PC-9 (cell line): ENCODE results near the gene LCN6. TPM values are rescaled to one million over a fixed set of nuclear protein-coding genes. Genes with fewer than 3 reads are reported as not detected.

Experiments
- BruUV-seq: library from RNA; stranded (reverse); fragments of 400-500 nt; replicated peaks from 2 replicates; lab custom pipeline; 2021; lab: Mats Ljungman, UMichigan
- CTCF ChIA-PET: fragments of 300-600 bp; sonication (Branson Sonifier 250); formaldehyde crosslinking; loops from one replicate; lab custom pipeline; 2022; ENCODE audit warnings: antibody characterized with exemption; lab: Charles Lee
- POLR2A ChIA-PET: fragments of 300-600 bp; sonication (Branson Sonifier 250); formaldehyde crosslinking; loops from one replicate; lab custom pipeline; 2022; ENCODE audit warnings: antibody characterized with exemption; ENCODE audit not compliant: unreplicated experiment; lab: Charles Lee
- DNase-seq, 2 experiments: peaks; one replicate each; pipeline versions ENCODE4 v3.0.0 to v3.0.0-alpha.2; 2015 to 2022; ENCODE audit warnings: mixed read lengths in 1 of 2
- H2AFZ ChIP-seq: fragments of 200-600 bp; sonication (generic); 2 replicates; pipeline ENCODE4 v1.8.1; 2017; ENCODE audit warnings: antibody characterized with exemption
- H3F3A ChIP-seq: fragments of 200-600 bp; sonication (generic); 2 replicates; pipeline ENCODE4 v1.8.1; 2017; ENCODE audit warnings: antibody characterized with exemption, mild to moderate bottlenecking, low read depth; ENCODE audit not compliant: insufficient read depth
- H3K27ac ChIP-seq: fragments of 200-600 bp; sonication (generic); 2 replicates; pipeline ENCODE4 v1.6.1; 2016; ENCODE audit warnings: mixed run types
- H3K27me3 ChIP-seq: fragments of 200-600 bp; sonication (generic); 2 replicates; pipeline ENCODE4 v1.6.1; 2016; ENCODE audit warnings: low read depth, mixed run types; ENCODE audit not compliant: insufficient read depth
- H3K36me3 ChIP-seq: fragments of 200-600 bp; sonication (generic); 2 replicates; pipeline ENCODE4 v1.6.1; 2016; ENCODE audit warnings: low read depth, mixed run types
- H3K4me1 ChIP-seq: fragments of 200-600 bp; sonication (generic); replicated peaks from 2 replicates; pipeline ENCODE4 v1.6.1; 2016; ENCODE audit warnings: mixed run types; ENCODE audit not compliant: insufficient read depth
- H3K4me2 ChIP-seq: fragments of 200-600 bp; sonication (generic); 2 replicates; pipeline ENCODE4 v1.6.1; 2017; ENCODE audit warnings: mixed run types
- H3K4me3 ChIP-seq: fragments of 200-600 bp; sonication (generic); 2 replicates; pipeline ENCODE4 v1.6.1; 2016; ENCODE audit warnings: mixed run types
- H3K79me2 ChIP-seq: fragments of 200-600 bp; sonication (generic); 2 replicates; pipeline ENCODE4 v1.6.1; 2017; ENCODE audit warnings: low read depth, mixed run types
- H3K9me2 ChIP-seq: fragments of 200-600 bp; sonication (generic); 2 replicates; pipeline ENCODE4 v1.8.1; 2017; ENCODE audit warnings: mild to moderate bottlenecking; ENCODE audit not compliant: insufficient read depth
- H3K9me3 ChIP-seq: fragments of 200-600 bp; sonication (generic); 2 replicates; pipeline ENCODE4 v1.8.1; 2016; ENCODE audit warnings: low read depth; ENCODE audit not compliant: insufficient read depth
- H4K20me1 ChIP-seq: fragments of 200-600 bp; sonication (generic); 2 replicates; pipeline ENCODE4 v1.8.1; 2017; ENCODE audit not compliant: insufficient read depth
- CTCF ChIP-seq: fragments of 200-600 bp; sonication (generic); conservative IDR thresholded peaks from 2 replicates; pipeline ENCODE4 v1.6.1; 2017; ENCODE audit warnings: mixed run types, antibody characterized with exemption, mild to moderate bottlenecking, moderate library complexity
- EZH2 ChIP-seq: fragments of 200-600 bp; sonication (generic); IDR thresholded peaks from 2 replicates; pipeline ENCODE4 v1.8.0; 2017; ENCODE audit warnings: antibody characterized with exemption, low read depth
- intact Hi-C: fragments of 100-400 bp; cut with micrococcal nuclease; formaldehyde crosslinking; loops from one replicate; pipeline ENCODE4 v1.10.0; 2022; ENCODE audit not compliant: unreplicated experiment
- total RNA-seq: library from RNA; stranded (reverse); gene quantifications from 2 replicates; pipeline ENCODE4 v1.2.3, GENCODE V29; 2021

Gene LCN6
- total RNA-seq, 1 experiment from 2014 or later = not detected

GRCh38 chr9:136729926-136730325, 18.4 kb downstream of the LCN6 start:
- Histone ChIP-seq H3K4me3 (no peak overlapping the region), H3K79me2 (peaks cover 63% of the 10 kb centered on the region), H2AFZ (no peak overlapping the region), H3F3A (peaks cover 48% of the 10 kb centered on the region), H3K9me3 (no peaks in the 10 kb centered on the region), H3K36me3 (peaks cover 16% of the 10 kb centered on the region), H3K9me2 (no peaks in the 10 kb centered on the region), H3K27ac (no peak overlapping the region), H3K27me3 (no peaks in the 10 kb centered on the region), H3K4me1 (peaks cover 27% of the 10 kb centered on the region), H4K20me1 (peaks cover 25% of the 10 kb centered on the region), H3K4me2 (peak overlapping the region; percentile 98)
- intact Hi-C loops = loop anchor here (10.0 kb wide), 1 partner anchor 55 kb away; no protein-coding TSS in a partner anchor
- ChIA-PET POLR2A (interaction anchor here (0.8 kb wide), 1 partner anchor 471 kb away, joined by 12 read pairs; no protein-coding TSS in a partner anchor), CTCF (interaction anchor here (0.6 to 0.8 kb wide), 3 partner anchors 48 to 75 kb away, joined by 4 to 13 read pairs (median 6); no protein-coding TSS in a partner anchor)
- no peak for DNase-seq
- TF ChIP-seq EZH2 (no peak), CTCF (no peak)
- BruUV-seq = no TSS peak

- TSS peak; percentile 33 for BruUV-seq
- Histone ChIP-seq H3K9me3 (no peaks in the 10 kb centered on the region), H3K27me3 (no peaks in the 10 kb centered on the region), H3K27ac (no peak overlapping the region), H2AFZ (no peak overlapping the region), H3K9me2 (no peaks in the 10 kb centered on the region), H3K4me3 (peak overlapping the region; percentile 99; the same call in 1 of the 2 replicates), H4K20me1 (peaks cover 33% of the 10 kb centered on the region), H3F3A (peaks cover 56% of the 10 kb centered on the region), H3K4me2 (peak overlapping the region; percentile 98), H3K4me1 (peaks cover 27% of the 10 kb centered on the region), H3K79me2 (peaks cover 71% of the 10 kb centered on the region), H3K36me3 (peaks cover 24% of the 10 kb centered on the region)
- CTCF ChIA-PET = interaction anchor here (1.0 kb wide), 1 partner anchor 13 kb away, joined by 3 read pairs; the partner anchor contains the start of gene LCN10
- POLR2A ChIA-PET = no interaction called here
- no peak for DNase-seq
- intact Hi-C loops = loop anchor here (10.0 kb wide), 1 partner anchor 54 kb away; no protein-coding TSS in a partner anchor
- no peak for TF ChIP-seq CTCF
- no peak for TF ChIP-seq EZH2
Measured at GRCh38 chr9:136729144-136729543, 19.2 kb downstream of the LCN6 start.

DNA sequence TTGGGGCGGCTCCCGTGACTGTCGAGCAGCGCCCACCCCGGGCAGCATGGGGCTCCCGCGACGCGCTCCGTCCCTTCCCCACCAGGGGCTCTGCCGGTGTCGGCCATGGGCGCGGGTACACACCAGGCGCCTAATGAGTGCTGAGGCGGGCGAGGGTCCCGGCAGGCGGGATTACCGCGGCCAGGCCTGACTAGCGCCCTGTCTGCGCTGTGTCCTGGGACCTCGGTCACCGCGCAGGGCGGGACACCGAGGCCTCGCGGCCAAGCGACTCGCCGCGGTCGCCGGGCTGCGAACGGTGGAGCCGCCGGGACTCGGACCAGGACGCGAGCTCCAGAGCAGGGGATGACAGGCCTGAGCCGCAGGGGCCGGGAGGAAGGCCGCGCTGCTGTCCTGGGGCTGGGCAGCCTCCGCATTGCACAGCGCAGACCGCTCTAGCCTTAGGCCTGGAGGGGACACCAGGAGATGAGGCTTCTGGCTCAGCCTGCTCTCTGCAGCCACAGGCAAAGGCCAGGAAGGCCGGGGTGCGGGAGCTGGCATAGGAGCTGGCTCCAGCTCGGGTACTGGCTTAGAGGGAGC, 19.7 kb downstream of the LCN6 start:
- ChIA-PET POLR2A (interaction anchor here (0.6 kb wide), 1 partner anchor 18 kb away, joined by 3 read pairs; no protein-coding TSS in a partner anchor), CTCF (interaction anchor here (0.6 to 1.0 kb wide), 2 partner anchors 14 to 104 kb away, joined by 3 read pairs; partner anchors contain the start of gene LCN10)
- TF ChIP-seq CTCF (no peak), EZH2 (no peak)
- peak overlapping the region; percentile 98 for H3K4me2 ChIP-seq
- H3K79me2 ChIP-seq = peaks cover 71% of the 10 kb centered on the region
- no peaks in the 10 kb centered on the region for H3K9me3 ChIP-seq
- peaks cover 38% of the 10 kb centered on the region for H4K20me1 ChIP-seq
- BruUV-seq = no TSS peak
- no peaks in the 10 kb centered on the region for H3K27me3 ChIP-seq
- H3K4me1 ChIP-seq = peaks cover 27% of the 10 kb centered on the region
- H2AFZ ChIP-seq = peak overlapping the region; percentile 96
- peak in 1 of 2 experiments; percentile 52 for DNase-seq
- peaks cover 29% of the 10 kb centered on the region for H3K36me3 ChIP-seq
- peak overlapping the region; percentile 16; the same call in 1 of the 2 replicates for H3K27ac ChIP-seq
- intact Hi-C loops = loop anchor here (10.0 kb wide), 1 partner anchor 54 kb away; no protein-coding TSS in a partner anchor
- H3K4me3 ChIP-seq = peak overlapping the region; percentile 99
- peaks cover 61% of the 10 kb centered on the region for H3F3A ChIP-seq
- H3K9me2 ChIP-seq = no peaks in the 10 kb centered on the region
